Activated T-helper 1 cell treated with anti-CD3 and anti-CD28 coated beads, Interleukin-12 subunit alpha, Interleukin-12 subunit beta, Interleukin-2, Interleukin-4 antibody, amounts not matched to agents 30 ng/mL and 10 ng/mL and 1 ng/mL, durations not matched to agents 14 hours and 24 hours and 36 hours (primary cell): Measurements from ENCODE around the gene CLPTM1L. TPM values are rescaled to one million over a fixed set of nuclear protein-coding genes. Genes with fewer than 3 reads are reported as not detected.
"Not testable (repeated sequence)": the region's sequence is repeated elsewhere in the genome, so short reads cannot be mapped to it uniquely, and the experiment has no call there.

Source experiments
- DNase-seq: peaks from one replicate; pipeline ENCODE4 v3.0.0; 2021; ENCODE audit warnings: low spot score
- H3K27ac Mint-ChIP-seq: one replicate; pipeline ENCODE4 v1.8.0; 2021; ENCODE audit warnings: mild to moderate bottlenecking, mixed read lengths
- H3K27me3 Mint-ChIP-seq: one replicate; pipeline ENCODE4 v1.8.0; 2022; ENCODE audit warnings: mild to moderate bottlenecking, moderate library complexity, mixed read lengths; ENCODE audit not compliant: insufficient read depth
- H3K36me3 Mint-ChIP-seq: one replicate; pipeline ENCODE4 v1.8.0; 2021; ENCODE audit warnings: low read depth, mixed read lengths
- H3K4me1 Mint-ChIP-seq: one replicate; pipeline ENCODE4 v1.8.0; 2021; ENCODE audit warnings: low read depth, mixed read lengths
- H3K4me3 Mint-ChIP-seq: one replicate; pipeline ENCODE4 v1.8.0; 2021; ENCODE audit warnings: mild to moderate bottlenecking, moderate library complexity, mixed read lengths
- H3K9me3 Mint-ChIP-seq: one replicate; pipeline ENCODE4 v1.8.0; 2021; ENCODE audit warnings: mixed read lengths
- intact Hi-C: fragments of 100-400 bp; cut with micrococcal nuclease; formaldehyde crosslinking; loops from one replicate; pipeline ENCODE4 v1.15.1; 2024
- total RNA-seq: library from RNA; stranded (reverse); gene quantifications from 2 replicates; pipeline ENCODE4 v1.2.3, GENCODE V29; 2022

CLPTM1L gene
- total RNA-seq, 1 donor from 2014 or later, result 132 TPM

DNA sequence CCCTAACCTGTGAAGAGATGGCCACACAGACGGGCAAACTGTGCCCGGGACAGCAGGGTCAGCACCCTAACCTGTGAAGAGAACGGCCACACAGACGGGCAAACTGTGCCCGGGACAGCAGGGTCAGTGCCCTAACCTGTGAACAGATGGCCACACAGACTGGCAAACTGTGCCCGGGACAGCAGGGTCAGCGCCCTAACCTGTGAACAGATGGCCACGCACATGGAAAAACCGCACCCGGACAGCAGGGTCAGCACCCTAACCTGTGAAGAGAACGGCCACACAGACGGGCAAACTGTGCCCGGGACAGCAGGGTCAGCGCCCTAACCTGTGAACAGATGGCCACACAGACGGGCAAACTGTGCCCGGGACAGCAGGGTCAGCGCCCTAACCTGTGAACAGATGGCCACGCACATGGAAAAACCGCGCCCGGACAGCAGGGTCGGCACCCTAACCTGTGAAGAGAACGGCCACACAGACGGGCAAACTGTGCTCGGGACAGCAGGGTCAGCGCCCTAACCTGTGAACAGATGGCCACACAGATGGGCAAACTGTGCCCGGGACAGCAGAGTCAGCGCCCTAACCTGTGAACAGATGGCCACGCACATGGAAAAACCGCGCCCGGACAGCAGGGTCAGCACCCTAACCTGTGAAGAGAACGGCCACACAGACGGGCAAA, 5.6 kb downstream of the CLPTM1L start:
- H3K9me3 Mint-ChIP-seq, H3K27me3 Mint-ChIP-seq, intact Hi-C loops, H3K27ac Mint-ChIP-seq, H3K4me3 Mint-ChIP-seq, DNase-seq: not testable (repeated sequence)
- peaks cover 42% of the 10 kb centered on the region for H3K36me3 Mint-ChIP-seq
- peaks cover 22% of the 10 kb centered on the region for H3K4me1 Mint-ChIP-seq

DNA sequence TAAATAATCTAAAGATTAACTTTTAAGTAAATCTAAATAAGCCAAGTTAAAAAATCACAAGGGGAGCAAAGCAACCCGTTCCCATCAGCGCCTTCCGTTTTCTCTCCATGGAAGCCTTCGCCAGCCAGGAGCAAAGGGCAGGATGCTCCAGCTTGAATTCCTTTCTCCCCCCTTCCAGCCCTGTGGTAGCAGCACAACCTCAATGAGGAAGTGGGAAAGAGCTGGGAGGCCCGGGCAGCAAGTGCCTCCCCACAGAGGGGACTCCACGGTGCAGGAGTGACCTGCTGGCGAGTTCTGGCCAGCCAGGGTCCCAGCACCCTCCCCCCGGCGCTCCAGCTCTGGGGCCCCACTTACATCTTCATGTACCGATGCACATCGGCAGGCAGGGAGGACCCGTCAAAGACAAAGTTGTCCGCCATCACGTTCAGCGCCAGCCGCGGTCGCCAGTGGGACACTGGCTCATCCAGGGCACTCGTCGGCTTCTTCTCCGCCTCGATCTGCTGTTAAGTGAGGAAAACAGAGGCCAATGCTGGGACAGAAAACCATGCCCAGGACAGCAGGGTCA, 6.3 kb downstream of the CLPTM1L start:
- Mint-ChIP-seq H3K9me3 (no peaks in the 10 kb centered on the region), H3K4me3 (no peak overlapping the region), H3K36me3 (peaks cover 39% of the 10 kb centered on the region), H3K27me3 (no peaks in the 10 kb centered on the region), H3K27ac (no peak overlapping the region), H3K4me1 (peaks cover 15% of the 10 kb centered on the region)
- intact Hi-C loops, result no loop called here
- DNase-seq, result no peak

DNA sequence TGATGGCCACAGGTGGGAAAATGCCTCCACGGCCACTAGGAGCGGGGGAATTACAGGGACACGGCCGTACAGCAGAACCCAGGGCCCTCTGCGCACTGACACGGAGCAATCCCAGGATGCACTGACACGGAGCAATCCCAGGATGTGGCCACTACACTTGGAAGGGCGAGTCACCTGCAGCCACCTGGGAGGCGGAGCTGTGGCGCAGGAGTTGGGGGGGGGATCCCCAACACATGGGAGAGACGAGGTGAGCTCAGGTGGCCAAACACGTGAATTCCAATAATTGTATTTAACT, 6.8 kb downstream of the CLPTM1L start:
- Mint-ChIP-seq H3K4me3 (no peak overlapping the region), H3K9me3 (no peaks in the 10 kb centered on the region), H3K27ac (no peak overlapping the region), H3K27me3 (no peaks in the 10 kb centered on the region), H3K4me1 (peaks cover 12% of the 10 kb centered on the region), H3K36me3 (peaks cover 42% of the 10 kb centered on the region)
- intact Hi-C loops, result no loop called here
- DNase-seq, result no peak

DNA sequence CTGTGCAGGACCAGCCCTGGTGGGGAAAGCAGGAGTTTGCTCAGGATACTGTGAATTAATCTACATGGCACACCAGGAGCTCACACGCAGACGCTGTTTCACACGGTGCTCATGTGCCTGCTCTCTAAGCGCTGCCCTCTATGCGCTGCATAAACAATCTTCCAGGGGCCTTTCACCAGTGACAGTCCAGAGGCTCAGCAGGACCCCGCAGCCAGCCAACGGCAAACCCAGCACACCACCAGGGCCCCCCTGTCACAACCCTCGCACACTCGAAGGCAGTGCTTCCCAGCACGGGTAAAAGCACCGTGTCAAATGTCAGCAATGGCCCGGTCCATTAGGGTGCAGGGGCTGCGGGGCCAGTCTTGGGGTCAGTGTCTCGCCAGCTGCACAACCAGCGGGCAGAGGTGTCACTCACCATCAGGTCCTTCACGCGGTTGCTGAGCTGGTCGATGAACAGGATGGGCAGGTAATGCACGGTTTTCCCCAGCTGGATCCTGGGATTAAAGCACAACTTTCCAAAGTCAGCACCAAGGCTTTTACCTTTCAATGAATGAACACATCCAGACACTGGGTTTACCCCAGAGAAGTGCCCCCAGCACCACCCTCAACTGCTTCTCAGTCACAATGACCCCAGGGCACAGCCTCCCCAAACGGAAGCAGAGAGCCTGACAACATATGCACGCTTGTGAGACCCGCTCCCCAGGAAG, 7.3 kb downstream of the CLPTM1L start:
- no peak for DNase-seq
- no peak overlapping the region for H3K4me3 Mint-ChIP-seq
- intact Hi-C loops, result no loop called here
- no peaks in the 10 kb centered on the region for H3K9me3 Mint-ChIP-seq
- H3K27ac Mint-ChIP-seq, result no peak overlapping the region
- H3K36me3 Mint-ChIP-seq, result peaks cover 43% of the 10 kb centered on the region
- peaks cover 9% of the 10 kb centered on the region for H3K4me1 Mint-ChIP-seq
- H3K27me3 Mint-ChIP-seq, result no peaks in the 10 kb centered on the region

DNA sequence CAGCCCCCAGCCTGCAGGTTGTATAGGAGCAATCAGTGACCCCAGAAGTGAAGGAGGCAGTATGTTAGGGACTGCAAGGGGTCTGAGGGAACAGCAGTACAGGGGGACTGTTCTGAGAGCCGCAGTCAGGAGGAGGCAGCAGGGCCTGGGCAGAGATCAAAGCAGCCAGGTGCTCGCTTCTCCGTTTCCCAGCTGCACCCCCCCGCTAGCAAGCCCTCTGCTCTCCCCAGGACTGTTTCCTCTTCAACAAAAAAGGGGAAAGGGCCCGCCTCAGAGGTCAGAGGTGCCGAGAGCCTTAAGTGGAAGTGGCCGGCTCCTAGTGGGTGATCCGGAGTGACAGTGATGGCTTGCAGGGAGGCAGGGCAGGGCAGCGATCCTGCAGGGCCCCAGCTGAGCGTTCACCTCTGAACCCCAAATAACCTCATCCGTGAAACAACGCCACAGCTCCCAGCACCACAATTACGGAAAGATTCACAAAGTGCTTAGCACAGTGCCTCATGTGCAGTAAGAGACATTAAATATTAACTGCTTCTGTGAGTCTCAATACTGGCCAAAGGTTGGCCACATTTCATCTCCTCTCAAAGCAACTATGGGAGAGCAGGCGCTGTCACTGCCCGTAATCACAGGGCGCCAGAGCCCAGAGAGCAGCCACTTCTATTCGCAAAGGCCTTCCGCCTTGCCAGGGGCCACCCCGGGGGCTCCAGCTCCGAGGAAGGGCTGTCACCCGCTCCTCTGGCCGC, 8.0 kb downstream of the CLPTM1L start:
- peaks cover 43% of the 10 kb centered on the region for H3K36me3 Mint-ChIP-seq
- intact Hi-C loops, result no loop called here

DNA sequence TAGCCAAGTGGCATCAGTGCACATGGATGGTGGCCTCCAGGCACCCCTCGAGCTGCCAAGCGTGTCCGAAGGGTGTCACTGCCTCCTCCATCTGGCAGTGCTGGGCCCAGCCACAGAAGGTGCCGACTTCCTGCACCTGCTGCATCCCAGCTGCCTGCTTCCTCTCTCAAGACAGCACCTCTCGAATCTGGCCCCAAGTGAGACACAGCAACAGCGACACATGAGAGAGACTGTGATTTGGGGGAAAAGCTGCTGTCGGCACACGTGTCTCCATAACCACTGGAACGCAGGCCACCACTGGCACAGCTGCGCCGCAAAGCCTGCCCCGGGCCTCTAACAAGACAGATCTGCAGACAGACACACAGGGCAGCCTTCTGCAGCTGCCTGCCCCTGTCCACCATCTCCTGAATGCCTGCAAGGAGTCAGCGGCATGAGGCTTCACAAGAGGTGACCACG, 8.8 kb downstream of the CLPTM1L start:
- DNase-seq, result no peak
- H3K4me3 Mint-ChIP-seq, result no peak overlapping the region
- no peaks in the 10 kb centered on the region for H3K9me3 Mint-ChIP-seq
- no peaks in the 10 kb centered on the region for H3K27me3 Mint-ChIP-seq
- intact Hi-C loops, result no loop called here
- H3K27ac Mint-ChIP-seq, result no peak overlapping the region
- H3K36me3 Mint-ChIP-seq, result peaks cover 37% of the 10 kb centered on the region
- peaks cover 2% of the 10 kb centered on the region for H3K4me1 Mint-ChIP-seq

More for the DNA sequence above, 8.0 kb downstream of the CLPTM1L start:
- Mint-ChIP-seq H3K27me3 (no peaks in the 10 kb centered on the region), H3K4me1 (peaks cover 9% of the 10 kb centered on the region), H3K9me3 (no peaks in the 10 kb centered on the region), H3K27ac (no peak overlapping the region), H3K4me3 (no peak overlapping the region)
- no peak for DNase-seq

DNA sequence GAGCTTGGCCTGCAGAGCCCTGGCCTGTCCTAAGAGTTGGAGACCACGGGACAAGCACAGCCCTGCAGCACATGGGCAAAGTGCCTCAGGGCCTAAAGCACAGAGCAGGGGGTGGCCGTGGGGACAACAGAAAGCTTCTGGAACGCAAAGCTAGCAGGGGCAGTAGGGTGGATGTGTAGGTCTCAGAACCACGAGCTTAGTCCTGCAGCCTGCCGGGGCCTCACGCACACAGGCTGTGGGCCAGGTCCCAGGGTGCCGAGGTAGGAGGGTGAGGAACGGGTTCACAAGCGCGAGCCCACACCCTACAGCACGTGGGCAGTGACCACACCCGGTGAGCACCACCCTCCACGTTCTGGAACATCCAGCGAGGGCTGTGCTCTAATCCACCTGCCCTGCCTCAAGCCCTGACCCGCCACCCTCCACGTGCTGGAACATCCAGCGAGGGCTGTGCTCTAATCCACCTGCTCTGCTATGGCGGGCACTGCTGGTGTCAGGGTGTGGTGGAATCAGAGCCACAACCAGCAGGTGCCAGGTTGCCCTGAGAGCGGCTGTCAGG, 9.3 kb downstream of the CLPTM1L start:
- Mint-ChIP-seq H3K27me3 (no peaks in the 10 kb centered on the region), H3K9me3 (no peaks in the 10 kb centered on the region)

DNA sequence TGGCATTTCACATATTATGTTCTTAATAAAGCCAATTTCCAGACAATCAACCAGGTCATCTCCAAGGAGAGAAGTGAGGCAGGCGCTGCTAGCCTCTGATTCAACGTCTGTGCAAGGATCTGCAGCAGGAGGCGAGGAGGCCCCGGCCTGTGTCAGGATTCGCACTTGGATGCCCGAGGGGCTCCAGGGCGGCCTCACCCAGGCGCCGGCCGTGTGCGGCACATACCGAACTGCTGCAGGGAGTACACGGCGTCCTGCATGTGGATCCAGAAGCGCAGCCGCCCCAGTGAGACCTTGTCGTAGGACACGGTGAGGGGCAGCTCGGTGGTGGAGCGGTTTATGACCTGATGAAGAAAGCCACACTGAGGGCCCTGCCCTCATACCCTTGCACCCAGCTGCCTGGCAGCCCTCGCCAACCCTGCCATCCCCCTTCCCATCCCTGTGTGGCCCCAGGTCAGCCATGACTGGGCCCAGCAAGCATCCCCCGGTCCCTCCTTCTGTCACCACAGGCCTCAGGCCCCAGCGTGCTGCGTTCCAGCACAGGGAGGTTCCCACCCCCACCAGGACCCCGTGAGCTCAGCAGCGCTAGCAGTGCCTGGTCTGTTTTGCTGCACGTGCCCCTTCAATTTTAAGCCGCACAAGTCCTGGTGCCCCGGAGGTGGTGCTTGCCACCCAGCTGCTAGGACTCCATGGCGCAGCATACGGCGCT, 9.9 kb downstream of the CLPTM1L start:
- no peaks in the 10 kb centered on the region for H3K4me1 Mint-ChIP-seq
- H3K27me3 Mint-ChIP-seq, result no peaks in the 10 kb centered on the region
- H3K36me3 Mint-ChIP-seq, result peaks cover 32% of the 10 kb centered on the region
- intact Hi-C loops, result no loop called here
- H3K4me3 Mint-ChIP-seq, result no peak overlapping the region
- H3K9me3 Mint-ChIP-seq, result no peaks in the 10 kb centered on the region
- no peak overlapping the region for H3K27ac Mint-ChIP-seq
- DNase-seq, result no peak

More for the DNA sequence above, 9.3 kb downstream of the CLPTM1L start:
- peaks cover 35% of the 10 kb centered on the region for H3K36me3 Mint-ChIP-seq
- H3K4me1 Mint-ChIP-seq, result no peaks in the 10 kb centered on the region
- intact Hi-C loops, result no loop called here
- no peak overlapping the region for H3K4me3 Mint-ChIP-seq
- H3K27ac Mint-ChIP-seq, result no peak overlapping the region
- no peak for DNase-seq

DNA sequence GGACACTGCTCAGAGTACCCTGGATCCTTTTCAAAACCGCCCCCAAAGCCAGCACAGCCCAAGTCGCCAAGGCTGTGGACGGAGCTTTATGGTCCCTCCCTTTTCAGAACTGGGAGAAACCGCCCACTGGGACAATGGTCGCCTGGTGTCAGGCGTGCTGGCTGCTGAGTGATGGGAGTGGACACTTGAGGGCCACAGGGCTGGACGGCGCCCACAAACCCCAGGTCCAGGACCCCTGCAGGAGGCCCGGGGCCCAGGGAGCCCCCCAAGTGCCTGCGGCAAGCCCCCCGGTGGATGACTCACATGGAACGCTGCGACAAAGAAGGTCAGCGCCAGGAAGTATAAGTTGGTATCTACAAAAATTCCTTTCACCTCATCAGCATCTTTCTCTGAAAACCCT, 10.9 kb downstream of the CLPTM1L start:
- Mint-ChIP-seq H3K27ac (no peak overlapping the region), H3K4me3 (no peak overlapping the region), H3K4me1 (no peaks in the 10 kb centered on the region), H3K36me3 (peaks cover 31% of the 10 kb centered on the region), H3K9me3 (no peaks in the 10 kb centered on the region), H3K27me3 (no peaks in the 10 kb centered on the region)
- intact Hi-C loops, result no loop called here
- no peak for DNase-seq

DNA sequence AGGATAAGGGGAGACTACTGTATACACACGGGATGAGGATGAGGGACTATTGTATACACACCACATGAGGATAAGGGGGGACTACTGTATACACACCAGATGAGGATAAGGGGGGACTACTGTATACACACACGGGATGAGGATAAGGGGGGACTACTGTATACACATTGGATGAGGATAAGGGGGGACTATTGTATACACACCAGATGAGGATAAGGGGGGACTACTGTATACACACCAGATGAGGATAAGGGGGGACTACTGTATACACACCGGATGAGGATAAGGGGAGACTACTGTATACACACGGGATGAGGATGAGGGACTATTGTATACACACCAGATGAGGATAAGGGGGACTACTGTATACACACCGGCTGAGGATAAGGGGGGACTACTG, 11.6 kb downstream of the CLPTM1L start:
- H3K27me3 Mint-ChIP-seq, H3K9me3 Mint-ChIP-seq, DNase-seq, H3K4me1 Mint-ChIP-seq, H3K4me3 Mint-ChIP-seq, intact Hi-C loops, H3K27ac Mint-ChIP-seq: not testable (repeated sequence)
- peaks cover 35% of the 10 kb centered on the region for H3K36me3 Mint-ChIP-seq

DNA sequence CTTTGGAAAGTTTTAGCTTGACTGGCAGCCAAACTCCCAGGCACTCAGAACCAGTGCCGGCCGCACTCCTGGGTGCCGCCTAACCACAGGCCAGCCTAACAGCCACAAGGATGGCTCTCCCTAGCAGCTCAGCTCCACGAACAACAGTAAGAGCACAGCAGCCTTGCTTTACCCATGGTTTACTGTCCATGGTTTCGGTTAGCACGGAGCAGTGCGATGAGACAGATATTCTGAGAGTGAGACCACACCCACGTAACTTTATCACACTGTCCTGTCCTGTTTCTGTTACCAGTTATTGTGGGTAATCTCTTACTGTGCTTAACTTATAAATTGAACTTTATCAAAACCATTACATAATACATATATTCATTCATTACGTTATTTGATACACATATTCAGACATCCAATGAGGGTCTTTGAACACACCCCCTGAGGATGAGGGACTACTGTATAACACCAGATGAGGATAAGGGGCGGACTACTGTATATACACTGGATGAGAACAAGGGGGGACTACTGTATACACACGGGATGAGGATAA, 12.4 kb downstream of the CLPTM1L start:
- intact Hi-C loops, result no loop called here
- no peaks in the 10 kb centered on the region for H3K9me3 Mint-ChIP-seq
- H3K4me3 Mint-ChIP-seq, result no peak overlapping the region
- H3K36me3 Mint-ChIP-seq, result peaks cover 32% of the 10 kb centered on the region
- peaks cover 7% of the 10 kb centered on the region for H3K4me1 Mint-ChIP-seq
- no peak for DNase-seq
- H3K27me3 Mint-ChIP-seq, result no peaks in the 10 kb centered on the region
- no peak overlapping the region for H3K27ac Mint-ChIP-seq

DNA sequence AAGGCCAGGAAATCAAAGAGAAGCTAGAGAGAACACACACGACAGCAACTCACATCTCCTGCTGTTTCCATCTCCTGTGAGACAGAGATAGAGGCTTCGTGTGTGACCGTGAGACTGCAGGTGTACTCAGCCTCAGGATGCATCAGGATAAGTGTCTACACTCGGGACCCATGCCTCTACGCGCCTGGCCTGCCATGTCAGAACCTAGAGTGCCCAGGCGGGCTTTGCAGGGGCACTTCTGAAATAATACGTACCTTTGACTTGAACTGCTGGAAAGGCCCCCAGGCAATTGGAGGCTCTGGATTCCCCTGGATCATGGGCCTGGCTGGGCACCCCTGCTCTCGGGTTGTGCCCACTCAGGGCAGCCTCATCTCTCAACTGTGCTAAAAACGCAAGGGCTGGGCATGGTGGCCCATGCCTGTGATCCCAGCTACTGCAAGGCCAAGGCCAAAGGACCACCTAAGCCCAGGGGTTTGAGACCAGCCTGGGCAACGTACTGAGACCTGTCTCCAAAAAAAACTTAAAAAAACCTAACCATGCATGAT, 13.0 kb downstream of the CLPTM1L start:
- Mint-ChIP-seq H3K9me3 (no peaks in the 10 kb centered on the region), H3K4me3 (no peak overlapping the region), H3K4me1 (peaks cover 7% of the 10 kb centered on the region), H3K27ac (no peak overlapping the region), H3K36me3 (peaks cover 32% of the 10 kb centered on the region), H3K27me3 (no peaks in the 10 kb centered on the region)
- intact Hi-C loops, result no loop called here
- DNase-seq, result no peak
